Hepatocyte (in vitro differentiated cells): Measurements from ENCODE around the gene DHRS1. TPM values are rescaled to one million over a fixed set of nuclear protein-coding genes. Genes with fewer than 3 reads are reported as not detected.

Source experiments
- DNase-seq: peaks from one replicate; pipeline ENCODE4 v3.0.0-alpha.2; 2016; ENCODE audit warnings: low spot score
- H2AFZ ChIP-seq: fragments of 200-600 bp; sonication (generic); 2 replicates; pipeline ENCODE4 v1.6.0; 2016; ENCODE audit warnings: antibody characterized with exemption, mild to moderate bottlenecking
- H3K27ac ChIP-seq: fragments of 200-600 bp; sonication (generic); 2 replicates; pipeline ENCODE4 v1.5.1; 2016; ENCODE audit warnings: mild to moderate bottlenecking
- H3K27me3 ChIP-seq: fragments of 200-600 bp; sonication (generic); 2 replicates; pipeline ENCODE4 v1.6.1; 2016
- H3K36me3 ChIP-seq: fragments of 200-600 bp; sonication (generic); replicated peaks from 2 replicates; pipeline ENCODE4 v1.5.1; 2016; ENCODE audit warnings: low read depth; ENCODE audit not compliant: insufficient read depth
- H3K4me1 ChIP-seq: fragments of 200-600 bp; sonication (generic); 2 replicates; pipeline ENCODE4 v1.5.1; 2016; ENCODE audit warnings: mild to moderate bottlenecking, moderate library complexity; ENCODE audit not compliant: insufficient read depth
- H3K4me2 ChIP-seq: fragments of 200-600 bp; sonication (generic); 2 replicates; pipeline ENCODE4 v1.6.0; 2016
- H3K4me3 ChIP-seq: fragments of 200-600 bp; sonication (generic); 2 replicates; pipeline ENCODE4 v1.5.1; 2016; ENCODE audit warnings: mild to moderate bottlenecking
- H3K79me2 ChIP-seq: fragments of 200-600 bp; sonication (generic); 2 replicates; pipeline ENCODE4 v1.6.0; 2017; ENCODE audit warnings: mild to moderate bottlenecking
- H3K9me2 ChIP-seq: fragments of 200-600 bp; sonication (generic); replicated peaks from 2 replicates; pipeline ENCODE4 v1.6.0; 2017; ENCODE audit warnings: mild to moderate bottlenecking; ENCODE audit not compliant: insufficient read depth
- H3K9me3 ChIP-seq: fragments of 200-600 bp; sonication (generic); 2 replicates; pipeline ENCODE4 v1.5.1; 2016; ENCODE audit warnings: low read depth, mild to moderate bottlenecking
- H4K20me1 ChIP-seq: fragments of 200-600 bp; sonication (generic); 2 replicates; pipeline ENCODE4 v1.6.0; 2016; ENCODE audit warnings: mild to moderate bottlenecking; ENCODE audit not compliant: insufficient read depth, poor library complexity, severe bottlenecking
- EZH2 ChIP-seq: fragments of 200-600 bp; sonication (generic); IDR thresholded peaks from 2 replicates; pipeline ENCODE4 v1.6.1; 2016; ENCODE audit warnings: antibody characterized with exemption, mild to moderate bottlenecking, borderline replicate concordance
- EZH2phosphoT487 ChIP-seq: fragments of 200-600 bp; sonication (generic); IDR thresholded peaks from one replicate; pipeline ENCODE4 v1.6.1; 2018; ENCODE audit warnings: antibody characterized with exemption, mild to moderate bottlenecking, low read depth, moderate library complexity; ENCODE audit not compliant: unreplicated experiment, severe bottlenecking
- WGBS: methylation state at CpG from one replicate; pipeline ENCODE4 v1.1.6; 2016; ENCODE audit warnings: low lambda C conversion rate; ENCODE audit errors: missing lambda C conversion rate; 5-methylcytosine and 5-hydroxymethylcytosine counted together
- polyA plus RNA-seq: library from polyadenylated mRNA; unstranded; fragments of >200 nt; fragmentation: Nextera tagmentation; extraction: Ambion mirVana; gene quantifications from 2 replicates; pipeline ENCODE4 v1.2.1, GENCODE V29; 2016
- total RNA-seq: library from RNA; depleted of rRNA; stranded (reverse); fragments of >200 nt; gene quantifications from 2 replicates; pipeline ENCODE4 v1.2.3, GENCODE V29; 2014
- TF ChIP-seq, protein P1 (sequence below): fragments of 200-600 bp; sonication (generic); IDR thresholded peaks from 2 replicates; pipeline ENCODE4 v1.5.1; 2016; ENCODE audit warnings: antibody characterized with exemption, mild to moderate bottlenecking; ENCODE audit not compliant: poor library complexity

Gene DHRS1
- total and polyA plus RNA-seq, 2 experiments from 2014 or later, result 23.0 to 39.5 TPM

DNA sequence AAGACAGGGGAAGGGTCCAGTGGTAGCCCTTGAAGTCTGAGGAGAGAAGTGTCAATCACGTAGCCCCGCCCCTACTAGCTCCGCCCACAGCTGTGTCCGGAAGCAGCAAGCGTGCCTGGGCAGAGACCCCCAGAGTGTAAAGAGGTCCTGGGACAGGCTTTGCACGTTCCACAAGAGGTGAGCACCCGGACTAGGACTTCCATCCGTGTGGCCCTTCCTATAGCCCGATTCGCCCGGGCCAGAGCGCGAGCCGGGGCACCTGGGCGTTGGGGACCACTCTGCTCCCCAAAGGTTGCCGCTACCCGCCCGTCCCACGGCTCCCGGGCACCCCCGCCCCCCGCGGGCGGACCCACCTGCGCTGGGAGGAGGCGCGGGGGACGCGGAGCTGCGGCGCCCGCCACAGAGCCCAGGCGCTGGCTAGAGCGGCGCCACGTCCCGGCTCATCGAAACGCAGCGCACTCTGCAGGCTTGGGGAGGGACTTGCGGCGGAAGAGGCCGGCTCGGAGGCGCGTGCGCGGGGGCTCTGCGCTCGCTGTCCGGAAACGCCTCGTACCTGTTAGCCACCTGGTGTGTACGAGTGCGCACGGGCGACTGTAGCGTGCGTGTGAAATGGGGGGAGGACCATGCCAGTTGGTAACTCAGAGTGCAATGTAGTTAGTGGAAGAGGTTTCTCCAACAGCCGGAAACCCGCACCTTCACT is 28.3 kb downstream of the DHRS1 start, which contains the start of gene RABGGTA:
Gene RABGGTA, minus strand, starts transcription at position 464 of the 700 bp plus-strand sequence. CDS start 482 bp downstream, outside the sequence.
- under 1% methylated on average over 52 of the region's 61 CpGs for WGBS
- peaks cover 13% of the 10 kb centered on the region for H3K79me2 ChIP-seq
- H3K27ac ChIP-seq, result peak within 1 kb of the TSS; percentile 98
- peak within 1 kb of the TSS; percentile 93 for H3K4me3 ChIP-seq
- peaks cover 6% of the 10 kb centered on the region for H3K4me1 ChIP-seq
- DNase-seq, result peak; percentile 96
- no peaks in the 10 kb centered on the region for H3K27me3 ChIP-seq
- peak within 1 kb of the TSS; percentile 89 for H2AFZ ChIP-seq
- TF ChIP-seq EZH2phosphoT487 (no peak), EZH2 (no peak)
- TF ChIP-seq, protein P1, sequence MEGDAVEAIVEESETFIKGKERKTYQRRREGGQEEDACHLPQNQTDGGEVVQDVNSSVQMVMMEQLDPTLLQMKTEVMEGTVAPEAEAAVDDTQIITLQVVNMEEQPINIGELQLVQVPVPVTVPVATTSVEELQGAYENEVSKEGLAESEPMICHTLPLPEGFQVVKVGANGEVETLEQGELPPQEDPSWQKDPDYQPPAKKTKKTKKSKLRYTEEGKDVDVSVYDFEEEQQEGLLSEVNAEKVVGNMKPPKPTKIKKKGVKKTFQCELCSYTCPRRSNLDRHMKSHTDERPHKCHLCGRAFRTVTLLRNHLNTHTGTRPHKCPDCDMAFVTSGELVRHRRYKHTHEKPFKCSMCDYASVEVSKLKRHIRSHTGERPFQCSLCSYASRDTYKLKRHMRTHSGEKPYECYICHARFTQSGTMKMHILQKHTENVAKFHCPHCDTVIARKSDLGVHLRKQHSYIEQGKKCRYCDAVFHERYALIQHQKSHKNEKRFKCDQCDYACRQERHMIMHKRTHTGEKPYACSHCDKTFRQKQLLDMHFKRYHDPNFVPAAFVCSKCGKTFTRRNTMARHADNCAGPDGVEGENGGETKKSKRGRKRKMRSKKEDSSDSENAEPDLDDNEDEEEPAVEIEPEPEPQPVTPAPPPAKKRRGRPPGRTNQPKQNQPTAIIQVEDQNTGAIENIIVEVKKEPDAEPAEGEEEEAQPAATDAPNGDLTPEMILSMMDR, result peak; percentile 78
- peak within 1 kb of the TSS; percentile 77 for H3K4me2 ChIP-seq
- no peaks in the 10 kb centered on the region for H3K9me3 ChIP-seq
- no peaks in the 10 kb centered on the region for H3K9me2 ChIP-seq
- H4K20me1 ChIP-seq, result no peaks in the 10 kb centered on the region
- no peaks in the 10 kb centered on the region for H3K36me3 ChIP-seq

DNA sequence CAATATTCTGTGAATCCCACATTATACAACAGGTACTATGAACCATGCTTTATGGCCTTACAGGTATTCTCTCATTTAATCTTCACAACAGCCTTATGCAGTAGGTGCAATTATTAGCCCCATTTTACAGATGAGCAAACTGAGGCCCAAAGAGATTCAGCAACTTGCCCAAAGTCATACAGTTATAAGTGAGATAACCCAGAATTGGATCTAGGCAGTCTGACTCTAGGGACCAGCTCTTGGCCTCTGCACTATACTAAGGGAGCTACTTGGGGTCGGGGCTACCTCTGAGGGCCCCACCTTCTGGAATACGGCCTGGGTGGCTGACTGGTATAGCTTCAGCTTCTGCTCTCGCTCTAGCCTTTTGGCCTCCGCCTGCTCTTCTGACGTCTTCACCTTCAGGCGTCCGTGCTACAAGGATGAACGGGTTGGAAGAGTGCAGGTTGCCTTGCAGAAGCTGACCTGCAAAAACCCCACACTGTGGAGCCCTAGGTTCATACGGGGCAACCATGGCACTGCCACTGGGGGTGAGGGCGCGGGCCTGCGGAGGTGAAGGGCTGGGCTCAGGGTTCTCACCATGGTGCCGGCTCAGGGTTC is 28.9 kb downstream of the DHRS1 start:
- Histone ChIP-seq H2AFZ (peak overlapping the region; percentile 89), H3K9me2 (no peaks in the 10 kb centered on the region), H3K9me3 (no peaks in the 10 kb centered on the region), H4K20me1 (no peaks in the 10 kb centered on the region), H3K27me3 (no peaks in the 10 kb centered on the region), H3K4me3 (peak overlapping the region; percentile 93), H3K4me1 (peaks cover 6% of the 10 kb centered on the region), H3K36me3 (no peaks in the 10 kb centered on the region), H3K4me2 (peak overlapping the region; percentile 77), H3K27ac (peak overlapping the region; percentile 98), H3K79me2 (peaks cover 10% of the 10 kb centered on the region)
- no peak for DNase-seq
- 23% methylated on average over 13 of the region's 13 CpGs for WGBS
- TF ChIP-seq, protein P1, result no peak
- TF ChIP-seq EZH2phosphoT487, result no peak
- no peak for TF ChIP-seq EZH2

DNA sequence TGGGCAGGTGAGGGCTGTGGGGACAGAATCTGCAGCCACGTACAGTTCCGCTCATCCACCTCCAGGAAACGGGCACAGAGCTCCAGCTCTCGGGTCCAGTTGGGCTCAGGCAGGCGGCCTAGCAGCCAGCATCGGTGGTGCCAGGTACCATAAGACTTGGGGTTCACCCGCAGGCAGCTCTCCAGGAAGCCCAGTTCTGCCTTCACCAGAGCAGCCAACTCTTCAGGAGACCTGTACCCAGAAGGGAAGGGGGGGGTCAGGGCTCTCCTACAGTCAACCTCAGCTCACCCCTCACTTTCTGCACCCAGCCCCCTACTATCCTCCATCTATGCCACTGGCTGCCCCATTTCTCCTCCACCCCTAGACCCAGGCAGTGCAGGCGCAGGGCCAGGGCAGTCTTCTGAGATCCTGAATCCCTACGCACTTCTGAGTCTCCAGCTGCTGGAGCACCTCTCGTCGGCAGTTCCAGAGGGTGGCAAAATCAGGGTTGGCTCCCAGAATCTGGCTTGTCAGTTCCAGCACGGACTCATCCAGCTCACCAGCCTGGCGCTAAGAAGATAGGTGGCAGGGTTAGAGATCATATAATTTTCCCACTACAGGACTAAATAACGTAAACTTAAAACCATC is 29.6 kb downstream of the DHRS1 start:
- WGBS, result 97% methylated on average over 14 of the region's 14 CpGs
- Histone ChIP-seq H2AFZ (no peak overlapping the region), H3K4me1 (peaks cover 6% of the 10 kb centered on the region), H3K9me2 (no peaks in the 10 kb centered on the region), H3K27ac (no peak overlapping the region), H3K4me3 (no peak overlapping the region), H4K20me1 (no peaks in the 10 kb centered on the region), H3K4me2 (no peak overlapping the region), H3K36me3 (no peaks in the 10 kb centered on the region), H3K27me3 (no peaks in the 10 kb centered on the region), H3K79me2 (peaks cover 10% of the 10 kb centered on the region), H3K9me3 (no peaks in the 10 kb centered on the region)
- no peak for DNase-seq
- TF ChIP-seq, protein P1, result no peak
- TF ChIP-seq EZH2 (no peak), EZH2phosphoT487 (no peak)
